SK-N-SH (cell line): ENCODE data around the gene SLC17A2. TPM values are rescaled to one million over a fixed set of nuclear protein-coding genes. Genes with fewer than 3 reads are reported as not detected.

ENCODE experiments used
- CTCF ChIA-PET: fragments of 300-600, 350-600 bp; formaldehyde crosslinking; extraction: SDS; loops from one replicate; lab custom pipeline; 2021; lab: Yijun Ruan, JAX
- POLR2A ChIA-PET: fragments of 350-600 bp; sonication (Branson Sonifier 250); formaldehyde crosslinking; extraction: SDS; loops from one replicate; lab custom pipeline; 2020; ENCODE audit warnings: antibody characterized with exemption, inconsistent platforms; lab: Yijun Ruan, JAX
- DNase-seq: peaks from one replicate; pipeline ENCODE4 v3.0.0; 2012
- H2AFZ ChIP-seq: fragments of 200-600 bp; sonication (generic); 2 replicates; pipeline ENCODE4 v1.8.1; 2016; ENCODE audit warnings: antibody characterized with exemption, mild to moderate bottlenecking, low read depth
- H3F3A ChIP-seq: fragments of 200-600 bp; sonication (generic); replicated peaks from 2 replicates; pipeline ENCODE3; 2016; ENCODE audit warnings: antibody characterized with exemption, mild to moderate bottlenecking; ENCODE audit not compliant: insufficient read depth
- H3K27ac ChIP-seq, 2 experiments: fragments of 200-500 bp in 1 of 2; fragments of 200-600 bp in 1 of 2; sonication (Bioruptor generic) in 1 of 2; sonication (generic), shearing (Covaris generic) in 1 of 2; 2 replicates each; pipeline versions ENCODE4 v1.5.1 to v1.6.1; 2014 to 2016; ENCODE audit warnings: low read depth in 2 of 2, inconsistent platforms in 1 of 2, low read length in 1 of 2, mild to moderate bottlenecking in 1 of 2, mixed read lengths in 1 of 2
- H3K27me3 ChIP-seq: fragments of 200-600 bp; sonication (generic), shearing (Covaris generic); 2 replicates; pipeline ENCODE4 v1.6.1; 2016; ENCODE audit warnings: mixed run types; ENCODE audit not compliant: insufficient read depth
- H3K36me3 ChIP-seq, 2 experiments: fragments of 200-500 bp in 1 of 2; fragments of 200-600 bp in 1 of 2; sonication (Bioruptor generic) in 1 of 2; sonication (generic) in 1 of 2; replicated peaks in 1 of 2; 2 replicates each; pipeline versions ENCODE3 to v1.5.1; 2014 to 2016; ENCODE audit warnings: low read length in 1 of 2, mild to moderate bottlenecking in 1 of 2; ENCODE audit not compliant: insufficient read depth in 2 of 2, control insufficient read depth in 1 of 2
- H3K4me1 ChIP-seq, 2 experiments: fragments of 200-500 bp in 1 of 2; fragments of 200-600 bp in 1 of 2; sonication (Bioruptor generic) in 1 of 2; sonication (generic), shearing (Covaris generic) in 1 of 2; 2 replicates each; pipeline versions ENCODE4 v1.5.1 to v1.6.1; 2014 to 2016; ENCODE audit warnings: low read depth in 1 of 2, low read length in 1 of 2, mixed run types in 1 of 2; ENCODE audit not compliant: insufficient read depth in 2 of 2, control insufficient read depth in 1 of 2
- H3K4me2 ChIP-seq: fragments of 200-600 bp; sonication (generic), shearing (Covaris generic); 2 replicates; pipeline ENCODE4 v1.6.1; 2017; ENCODE audit warnings: mixed run types
- H3K4me3 ChIP-seq, 2 experiments: fragments of 200-500 bp in 1 of 2; fragments of 200-600 bp in 1 of 2; sonication (Bioruptor generic) in 1 of 2; sonication (generic), shearing (Covaris generic) in 1 of 2; 2 replicates each; pipeline versions ENCODE4 v1.5.1 to v1.8.1; 2014 to 2016; ENCODE audit warnings: low read depth in 2 of 2, inconsistent platforms in 1 of 2, low read length in 1 of 2, mild to moderate bottlenecking in 1 of 2, mixed read lengths in 1 of 2, moderate library complexity in 1 of 2
- H3K79me2 ChIP-seq: fragments of 200-600 bp; sonication (generic); 2 replicates; pipeline ENCODE4 v1.8.1; 2017; ENCODE audit warnings: mild to moderate bottlenecking; ENCODE audit not compliant: insufficient read depth
- H3K9ac ChIP-seq: fragments of 200-600 bp; sonication (generic); 2 replicates; pipeline ENCODE4 v1.6.1; 2017; ENCODE audit warnings: mixed run types
- H3K9me2 ChIP-seq: fragments of 200-600 bp; sonication (generic); 2 replicates; pipeline ENCODE4 v1.6.1; 2017; ENCODE audit warnings: mixed run types
- H3K9me3 ChIP-seq: fragments of 200-600 bp; sonication (generic); 2 replicates; pipeline ENCODE4 v1.6.1; 2017; ENCODE audit warnings: mixed run types, mild to moderate bottlenecking, moderate library complexity
- H4K20me1 ChIP-seq: fragments of 200-600 bp; sonication (generic); 2 replicates; pipeline ENCODE4 v1.6.1; 2017; ENCODE audit warnings: mild to moderate bottlenecking, mixed run types; ENCODE audit not compliant: insufficient read depth
- ELF1 ChIP-seq: IDR thresholded peaks from 2 replicates; pipeline ENCODE4 v1.4.0; 2012
- EZH2phosphoT487 ChIP-seq: fragments of 200-600 bp; sonication (generic); IDR thresholded peaks from 2 replicates; pipeline ENCODE4 v1.6.1; 2017; ENCODE audit warnings: low read depth, mixed run types, mild to moderate bottlenecking, antibody characterized with exemption, moderate library complexity, borderline replicate concordance
- FOXJ3 ChIP-seq: sonication (generic); formaldehyde crosslinking; IDR thresholded peaks from 2 replicates; pipeline ENCODE4 v1.5.1; 2020; ENCODE audit warnings: mild to moderate bottlenecking, missing genetic modification reagents
- FOXM1 ChIP-seq: IDR thresholded peaks from 2 replicates; pipeline ENCODE4 v1.4.0; 2012; ENCODE audit warnings: low read depth, mild to moderate bottlenecking
- GABPA ChIP-seq: IDR thresholded peaks from 2 replicates; pipeline ENCODE4 v1.4.0; 2012; ENCODE audit warnings: low read depth, mild to moderate bottlenecking
- GATA2 ChIP-seq: sonication (generic); formaldehyde crosslinking; IDR thresholded peaks from 2 replicates; pipeline ENCODE4 v1.5.0; 2020; ENCODE audit warnings: mild to moderate bottlenecking, missing genetic modification reagents
- JUND ChIP-seq: IDR thresholded peaks from 2 replicates; pipeline ENCODE4 v1.4.0; 2012
- MEF2A ChIP-seq: IDR thresholded peaks from 2 replicates; pipeline ENCODE4 v1.4.0; 2012; ENCODE audit warnings: low read depth, borderline replicate concordance
- MXI1 ChIP-seq: IDR thresholded peaks from 2 replicates; pipeline ENCODE4 v1.6.1; 2012; ENCODE audit warnings: mild to moderate bottlenecking, low read depth, low read length, improper control_type of control experiment
- REST ChIP-seq: IDR thresholded peaks from 2 replicates; pipeline ENCODE4 v1.6.1; 2012; ENCODE audit warnings: mild to moderate bottlenecking, low read depth, low read length, moderate library complexity
- RFX5 ChIP-seq: IDR thresholded peaks from 2 replicates; pipeline ENCODE4 v1.6.1; 2012; ENCODE audit warnings: mild to moderate bottlenecking, improper control_type of control experiment, low read length
- RXRA ChIP-seq: IDR thresholded peaks from 2 replicates; pipeline ENCODE4 v1.4.0; 2012; ENCODE audit warnings: low read depth, mild to moderate bottlenecking, borderline replicate concordance
- SIN3A ChIP-seq: IDR thresholded peaks from 2 replicates; pipeline ENCODE4 v1.6.1; 2012; ENCODE audit warnings: low read depth, mild to moderate bottlenecking, low read length, moderate library complexity, borderline replicate concordance
- SMC3 ChIP-seq: IDR thresholded peaks from 2 replicates; pipeline ENCODE4 v1.6.1; 2012; ENCODE audit warnings: low read depth, low read length, improper control_type of control experiment
- TCF12 ChIP-seq: IDR thresholded peaks from 2 replicates; pipeline ENCODE4 v1.4.0; 2012
- TEAD4 ChIP-seq: IDR thresholded peaks from 2 replicates; pipeline ENCODE4 v1.4.0; 2012; ENCODE audit warnings: mild to moderate bottlenecking, borderline replicate concordance; ENCODE audit not compliant: insufficient read depth
- USF1 ChIP-seq: IDR thresholded peaks from 2 replicates; pipeline ENCODE4 v1.4.0; 2012; ENCODE audit warnings: low read depth, borderline replicate concordance
- USF2 ChIP-seq: fragments of 150-350 bp; IDR thresholded peaks from 2 replicates; pipeline ENCODE4 v1.6.1; 2017; ENCODE audit warnings: antibody characterized with exemption, low read length, low read depth, borderline replicate concordance
- WGBS: methylation state at CpG from one replicate; pipeline ENCODE4 v1.1.6; 2017; ENCODE audit warnings: low lambda C conversion rate; 5-methylcytosine and 5-hydroxymethylcytosine counted together
- polyA plus RNA-seq, 3 experiments: library from polyadenylated mRNA; depleted of rRNA; stranded (reverse); fragments of >200 nt; gene quantifications; 2 replicates each; pipeline ENCODE4 v1.2.3, GENCODE V29; 2012
- TF ChIP-seq, protein P1 (sequence below): IDR thresholded peaks from 2 replicates; pipeline ENCODE4 v1.4.0; 2012; ENCODE audit warnings: low read depth, borderline replicate concordance

SLC17A2 gene
- polyA plus RNA-seq, 1 of the 3 experiments (the other 2 are of a cell fraction): not detected

DNA sequence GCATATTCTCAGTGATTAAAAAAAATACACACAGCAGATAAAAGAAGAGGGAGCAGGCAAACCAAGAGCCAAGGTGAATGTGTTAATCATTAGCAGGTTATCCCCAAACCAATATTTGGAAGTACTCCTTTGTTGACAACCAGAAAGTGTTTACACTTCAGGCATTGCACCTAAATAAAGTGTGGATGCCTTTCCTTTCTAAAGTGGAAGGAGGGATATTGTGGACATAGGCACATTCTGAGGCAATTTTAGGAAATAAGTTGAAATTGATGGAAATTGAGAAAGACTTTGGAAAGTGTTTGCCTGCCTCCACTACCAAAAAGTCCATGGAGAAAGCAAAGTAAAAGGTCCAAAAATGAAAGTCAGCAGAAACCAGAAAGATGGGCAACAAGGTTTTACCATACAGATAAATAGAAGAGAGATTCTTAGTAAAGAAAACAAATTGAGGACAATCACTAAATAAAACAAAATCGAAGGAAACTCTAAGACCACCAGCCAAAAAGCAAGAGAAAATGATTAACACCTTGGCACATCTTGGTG lies 22.9 kb downstream of the SLC17A2 start:
- H3K27me3 ChIP-seq: no peaks in the 10 kb centered on the region
- H3K9ac ChIP-seq: no peak overlapping the region
- no peak overlapping the region for H3K4me3 ChIP-seq
- DNase-seq: no peak
- no peak overlapping the region for H2AFZ ChIP-seq
- H3K9me2 ChIP-seq: no peaks in the 10 kb centered on the region
- H4K20me1 ChIP-seq: no peaks in the 10 kb centered on the region
- CTCF ChIA-PET: no interaction called here
- H3K79me2 ChIP-seq: no peaks in the 10 kb centered on the region
- no peaks in the 10 kb centered on the region for H3K9me3 ChIP-seq
- no peaks in the 10 kb centered on the region; a peak in 1 of 4 replicates for H3K4me1 ChIP-seq
- WGBS: 10% methylated on average over 1 of the region's 1 CpG
- TF ChIP-seq FOXM1 (no peak), GATA2 (CRISPR knock-in tag) (no peak), USF1 (no peak), SMC3 (no peak), TCF12 (no peak), JUND (no peak), ELF1 (no peak), TEAD4 (no peak), FOXJ3 (no peak), MEF2A (no peak), RXRA (no peak), USF2 (no peak), SIN3A (no peak), MXI1 (no peak), GABPA (no peak)
- TF ChIP-seq, protein P1, sequence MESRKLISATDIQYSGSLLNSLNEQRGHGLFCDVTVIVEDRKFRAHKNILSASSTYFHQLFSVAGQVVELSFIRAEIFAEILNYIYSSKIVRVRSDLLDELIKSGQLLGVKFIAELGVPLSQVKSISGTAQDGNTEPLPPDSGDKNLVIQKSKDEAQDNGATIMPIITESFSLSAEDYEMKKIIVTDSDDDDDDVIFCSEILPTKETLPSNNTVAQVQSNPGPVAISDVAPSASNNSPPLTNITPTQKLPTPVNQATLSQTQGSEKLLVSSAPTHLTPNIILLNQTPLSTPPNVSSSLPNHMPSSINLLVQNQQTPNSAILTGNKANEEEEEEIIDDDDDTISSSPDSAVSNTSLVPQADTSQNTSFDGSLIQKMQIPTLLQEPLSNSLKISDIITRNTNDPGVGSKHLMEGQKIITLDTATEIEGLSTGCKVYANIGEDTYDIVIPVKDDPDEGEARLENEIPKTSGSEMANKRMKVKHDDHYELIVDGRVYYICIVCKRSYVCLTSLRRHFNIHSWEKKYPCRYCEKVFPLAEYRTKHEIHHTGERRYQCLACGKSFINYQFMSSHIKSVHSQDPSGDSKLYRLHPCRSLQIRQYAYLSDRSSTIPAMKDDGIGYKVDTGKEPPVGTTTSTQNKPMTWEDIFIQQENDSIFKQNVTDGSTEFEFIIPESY: no peak
- no peaks in the 10 kb centered on the region for H3F3A ChIP-seq
- no peak overlapping the region for H3K27ac ChIP-seq
- H3K4me2 ChIP-seq: no peak overlapping the region
- no peaks in the 10 kb centered on the region for H3K36me3 ChIP-seq
- POLR2A ChIA-PET: no interaction called here

DNA sequence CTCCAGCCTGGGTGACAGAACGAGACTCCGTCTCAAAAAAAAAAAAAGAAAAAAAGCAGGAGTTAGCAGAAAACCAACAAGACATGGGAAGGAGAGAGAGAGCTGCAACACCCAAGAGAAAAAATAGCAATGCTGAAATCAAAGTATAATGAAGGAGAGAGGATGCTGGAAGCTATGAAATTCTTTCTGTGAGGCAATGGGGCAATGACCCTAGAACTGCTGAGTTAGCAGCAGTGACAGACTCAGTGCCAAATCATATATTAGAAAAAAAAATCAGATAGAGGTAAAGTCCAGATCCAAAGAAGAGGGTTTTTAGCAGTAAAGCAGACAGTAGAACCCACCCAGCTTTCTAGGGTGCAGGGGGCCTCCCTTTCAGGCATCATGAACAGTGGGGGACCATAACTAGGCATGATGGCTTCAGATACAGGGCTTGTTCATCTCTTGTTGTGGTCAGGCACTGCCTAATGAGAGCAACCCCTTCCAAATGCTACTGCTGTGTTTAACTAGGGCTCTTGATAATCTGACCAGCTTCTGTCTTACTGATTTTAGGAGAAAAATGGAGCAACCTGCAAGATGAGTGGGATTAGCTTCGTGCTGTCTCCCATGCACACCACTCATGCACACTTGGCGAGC lies 26.9 kb downstream of the SLC17A2 start:
- no peaks in the 10 kb centered on the region for H3K9me2 ChIP-seq
- H3K4me3 ChIP-seq: no peak overlapping the region
- H3K79me2 ChIP-seq: no peaks in the 10 kb centered on the region
- H3K4me2 ChIP-seq: no peak overlapping the region
- no peak overlapping the region for H3K9ac ChIP-seq
- H3K36me3 ChIP-seq: no peaks in the 10 kb centered on the region
- POLR2A ChIA-PET: no interaction called here
- no peak overlapping the region for H2AFZ ChIP-seq
- no peaks in the 10 kb centered on the region for H3F3A ChIP-seq
- H3K27me3 ChIP-seq: no peaks in the 10 kb centered on the region
- H3K9me3 ChIP-seq: no peaks in the 10 kb centered on the region
- no peaks in the 10 kb centered on the region; a peak in 1 of 4 replicates for H3K4me1 ChIP-seq
- CTCF ChIA-PET: interaction anchor here (0.8 to 1.4 kb wide), 2 partner anchors 12 to 185 kb away, joined by 3 read pairs; no protein-coding TSS in a partner anchor
- no peak for DNase-seq
- 82% methylated on average over 4 of the region's 4 CpGs for WGBS
- no peak overlapping the region for H3K27ac ChIP-seq
- no peaks in the 10 kb centered on the region for H4K20me1 ChIP-seq
- TF ChIP-seq REST: no peak
- no peak for TF ChIP-seq MXI1
- TF ChIP-seq EZH2phosphoT487: no peak
- no peak for TF ChIP-seq RFX5
- no peak for TF ChIP-seq USF1
- TF ChIP-seq GATA2 (CRISPR knock-in tag): no peak
- TF ChIP-seq FOXJ3: no peak
- no peak for TF ChIP-seq SIN3A
